Measurements from ENCODE around the gene GSE1. TPM values are rescaled to one million over a fixed set of nuclear protein-coding genes. Genes with fewer than 3 reads are reported as not detected.

Gene GSE1
- total RNA-seq, 6 donors from 2014 or later: 80.2 to 332 (median 90.8) TPM

GRCh38 chr16:85654251-85655095 lies 41.4 kb downstream of the GSE1 start:
- Histone ChIP-seq H3K9me3 (no peaks in the 10 kb centered on the region), H3K27ac (no peak overlapping the region), H3K4me1 (peaks cover 20 to 35% (median 22%) of the 10 kb centered on the region in 4 donors), H3K36me3 (peaks cover 37 to 79% (median 73%) of the 10 kb centered on the region in 4 donors), H3K4me3 (no peak overlapping the region), H3K27me3 (no peaks in the 10 kb centered on the region)
- WGBS, 2 donors: 95 to 98% methylated on average over 21 to 41 of the region's 41 CpGs
- ATAC-seq (ENCODE audit: low FRiP score in 2 of 2) (no peak), DNase-seq (peak in 1 of 2 donors; percentile 75)
- TF ChIP-seq CTCF (IDR thresholded peaks at IDR 0.05): no peak
- no peak for TF ChIP-seq EP300 (IDR thresholded peaks at IDR 0.05)
- no peak for TF ChIP-seq POLR2A (IDR thresholded peaks at IDR 0.05)
- no peak for TF ChIP-seq POLR2AphosphoS5 (IDR thresholded peaks at IDR 0.05)

GRCh38 chr16:85655216-85656129 lies 42.4 kb downstream of the GSE1 start:
- ATAC-seq (ENCODE audit: low FRiP score in 2 of 2) (no peak), DNase-seq (peak in 1 of 2 donors; percentile 73)
- no peak for TF ChIP-seq EP300 (IDR thresholded peaks at IDR 0.05)
- no peak for TF ChIP-seq POLR2A (IDR thresholded peaks at IDR 0.05)
- TF ChIP-seq CTCF (IDR thresholded peaks at IDR 0.05): no peak
- TF ChIP-seq POLR2AphosphoS5 (IDR thresholded peaks at IDR 0.05): no peak
- Histone ChIP-seq H3K9me3 (no peaks in the 10 kb centered on the region), H3K4me1 (peaks cover 20 to 45% (median 26%) of the 10 kb centered on the region in 4 donors), H3K27me3 (no peaks in the 10 kb centered on the region), H3K27ac (no peak overlapping the region), H3K36me3 (peaks cover 37 to 77% (median 65%) of the 10 kb centered on the region in 4 donors), H3K4me3 (no peak overlapping the region)
- WGBS, 2 donors: 94 to 97% methylated on average over 11 to 32 of the region's 35 CpGs

GRCh38 chr16:85656351-85657266 lies 43.5 kb downstream of the GSE1 start:
- TF ChIP-seq POLR2A (IDR thresholded peaks at IDR 0.05) (no peak), CTCF (IDR thresholded peaks at IDR 0.05) (no peak), EP300 (IDR thresholded peaks at IDR 0.05) (no peak), POLR2AphosphoS5 (IDR thresholded peaks at IDR 0.05) (no peak)
- DNase-seq: peak in 1 of 2 donors; percentile 79
- Histone ChIP-seq H3K4me3 (no peak overlapping the region), H3K4me1 (peaks cover 14 to 50% (median 20%) of the 10 kb centered on the region in 4 donors), H3K36me3 (peaks cover 41 to 81% (median 68%) of the 10 kb centered on the region in 4 donors), H3K9me3 (no peaks in the 10 kb centered on the region), H3K27me3 (no peaks in the 10 kb centered on the region), H3K27ac (no peak overlapping the region)
- ATAC-seq (ENCODE audit: low FRiP score in 2 of 2): no peak
- WGBS, 2 donors: 92 to 96% methylated on average over 49 to 57 of the region's 59 CpGs

- peaks cover 41 to 88% (median 72%) of the 10 kb centered on the region in 4 donors for H3K36me3 ChIP-seq
- peak in 1 of 2 donors; percentile 82 for DNase-seq
Observed at GRCh38 chr16:85657267-85657650, 44.1 kb downstream of the GSE1 start.

More at GRCh38 chr16:85657267-85657650, 44.1 kb downstream of the GSE1 start:
- WGBS, 2 donors: 94 to 96% methylated on average over 9 to 21 of the region's 21 CpGs
- Histone ChIP-seq H3K27ac (no peak overlapping the region), H3K4me3 (no peak overlapping the region), H3K4me1 (peaks cover 7 to 46% (median 18%) of the 10 kb centered on the region in 4 donors), H3K9me3 (no peaks in the 10 kb centered on the region), H3K27me3 (no peaks in the 10 kb centered on the region)
- TF ChIP-seq EP300 (IDR thresholded peaks at IDR 0.05): no peak
- no peak for TF ChIP-seq POLR2AphosphoS5 (IDR thresholded peaks at IDR 0.05)
- TF ChIP-seq CTCF (IDR thresholded peaks at IDR 0.05): no peak
- no peak for TF ChIP-seq POLR2A (IDR thresholded peaks at IDR 0.05)
- ATAC-seq (ENCODE audit: low FRiP score in 2 of 2): no peak
